ENCODE results near the gene GJC1.

Gene GJC1

DNA sequence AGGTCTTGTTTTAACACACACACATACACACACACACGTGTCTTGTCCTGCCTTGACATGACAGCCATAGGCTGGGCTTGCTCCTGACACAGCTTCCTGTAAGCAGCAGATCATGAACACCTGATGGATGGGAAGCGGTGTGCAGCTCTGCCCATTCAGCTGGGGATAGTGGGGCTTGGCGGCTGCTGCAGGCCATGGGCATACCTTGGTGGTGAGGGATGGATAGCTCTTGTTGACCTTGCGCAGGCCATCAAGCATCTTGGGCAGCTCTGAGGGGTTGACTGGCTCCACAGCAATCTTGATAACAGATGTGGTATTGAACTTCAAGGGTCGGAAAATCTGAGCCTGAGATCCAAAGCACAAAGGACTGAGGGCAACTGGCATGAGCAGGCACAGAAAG is 29.6 kb upstream of the GJC1 start:
- no peak for TF ChIP-seq ZFX (IDR thresholded peaks at IDR 0.05; ENCODE audit: borderline replicate concordance)
- TF ChIP-seq, protein P1, sequence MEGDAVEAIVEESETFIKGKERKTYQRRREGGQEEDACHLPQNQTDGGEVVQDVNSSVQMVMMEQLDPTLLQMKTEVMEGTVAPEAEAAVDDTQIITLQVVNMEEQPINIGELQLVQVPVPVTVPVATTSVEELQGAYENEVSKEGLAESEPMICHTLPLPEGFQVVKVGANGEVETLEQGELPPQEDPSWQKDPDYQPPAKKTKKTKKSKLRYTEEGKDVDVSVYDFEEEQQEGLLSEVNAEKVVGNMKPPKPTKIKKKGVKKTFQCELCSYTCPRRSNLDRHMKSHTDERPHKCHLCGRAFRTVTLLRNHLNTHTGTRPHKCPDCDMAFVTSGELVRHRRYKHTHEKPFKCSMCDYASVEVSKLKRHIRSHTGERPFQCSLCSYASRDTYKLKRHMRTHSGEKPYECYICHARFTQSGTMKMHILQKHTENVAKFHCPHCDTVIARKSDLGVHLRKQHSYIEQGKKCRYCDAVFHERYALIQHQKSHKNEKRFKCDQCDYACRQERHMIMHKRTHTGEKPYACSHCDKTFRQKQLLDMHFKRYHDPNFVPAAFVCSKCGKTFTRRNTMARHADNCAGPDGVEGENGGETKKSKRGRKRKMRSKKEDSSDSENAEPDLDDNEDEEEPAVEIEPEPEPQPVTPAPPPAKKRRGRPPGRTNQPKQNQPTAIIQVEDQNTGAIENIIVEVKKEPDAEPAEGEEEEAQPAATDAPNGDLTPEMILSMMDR (IDR thresholded peaks at IDR 0.05) = no peak
- no peak overlapping the region for H3K27ac ChIP-seq

DNA sequence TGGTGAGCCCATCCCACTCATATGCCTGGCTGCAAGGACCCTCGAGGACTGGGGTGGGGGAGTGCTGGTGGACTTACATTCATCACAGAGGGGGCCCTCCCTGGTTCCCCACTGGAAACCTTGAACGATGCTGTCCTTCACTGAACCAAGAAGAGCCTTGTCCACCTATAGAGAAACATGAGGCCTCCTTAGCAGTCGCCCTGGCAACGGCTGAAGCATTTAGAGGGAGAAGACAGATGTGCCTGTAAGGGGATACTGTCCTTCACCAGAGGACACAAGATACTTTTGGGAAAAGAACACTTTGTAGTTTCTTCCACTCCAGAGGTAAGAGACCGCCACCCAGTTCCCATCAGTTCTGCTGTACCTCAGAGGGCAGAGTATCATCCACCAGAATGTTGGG is 24.1 kb upstream of the GJC1 start:
- TF ChIP-seq, protein P1 (IDR thresholded peaks at IDR 0.05) = no peak
- no peak for TF ChIP-seq ZFX (IDR thresholded peaks at IDR 0.05; ENCODE audit: borderline replicate concordance)
- H3K27ac ChIP-seq = no peak overlapping the region

DNA sequence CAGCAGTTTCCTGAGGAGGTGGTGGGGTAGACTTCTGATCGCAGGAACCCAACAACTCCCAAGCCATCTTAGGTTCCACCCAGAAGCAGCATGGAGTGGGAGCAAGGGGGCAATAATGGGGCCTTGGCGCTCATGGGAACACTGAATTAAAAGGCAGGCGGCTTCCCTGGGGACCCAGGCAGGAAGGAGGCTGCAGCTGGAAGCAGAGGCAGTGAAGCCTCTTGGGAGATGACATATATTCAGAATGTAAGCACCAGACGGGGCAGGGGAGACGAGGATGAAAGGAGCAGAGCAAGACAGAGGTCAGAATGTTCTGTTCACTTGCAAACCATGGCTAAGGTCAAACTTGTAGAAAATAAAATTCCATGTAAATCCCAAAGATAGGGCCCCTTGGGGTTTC is 20.5 kb upstream of the GJC1 start:
- TF ChIP-seq, protein P1 (IDR thresholded peaks at IDR 0.05) = no peak
- TF ChIP-seq ZFX (IDR thresholded peaks at IDR 0.05; ENCODE audit: borderline replicate concordance) = no peak
- H3K27ac ChIP-seq = no peak overlapping the region

DNA sequence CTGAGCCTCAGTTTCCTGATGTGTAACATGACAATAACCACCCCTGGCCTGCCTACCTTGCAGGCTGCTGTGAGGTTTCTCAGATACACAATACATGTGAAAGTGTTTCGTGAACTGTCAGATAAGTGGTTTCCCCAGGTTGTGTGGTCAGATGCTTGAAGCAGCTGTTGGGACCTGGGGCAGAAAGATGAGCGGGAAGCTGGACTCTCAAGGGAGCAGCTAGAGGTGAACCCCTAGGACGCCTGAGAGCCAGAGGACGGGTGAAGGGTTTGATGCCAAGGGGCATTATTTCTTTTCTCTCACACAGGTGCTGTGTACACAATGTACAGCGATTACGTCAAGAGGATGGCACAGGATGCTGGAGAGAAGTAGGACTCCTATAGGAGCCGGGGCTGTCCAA is 19.9 kb upstream of the GJC1 start:
- H3K27ac ChIP-seq = no peak overlapping the region
- TF ChIP-seq ZFX (IDR thresholded peaks at IDR 0.05; ENCODE audit: borderline replicate concordance) = no peak
- TF ChIP-seq, protein P1 (IDR thresholded peaks at IDR 0.05) = no peak

DNA sequence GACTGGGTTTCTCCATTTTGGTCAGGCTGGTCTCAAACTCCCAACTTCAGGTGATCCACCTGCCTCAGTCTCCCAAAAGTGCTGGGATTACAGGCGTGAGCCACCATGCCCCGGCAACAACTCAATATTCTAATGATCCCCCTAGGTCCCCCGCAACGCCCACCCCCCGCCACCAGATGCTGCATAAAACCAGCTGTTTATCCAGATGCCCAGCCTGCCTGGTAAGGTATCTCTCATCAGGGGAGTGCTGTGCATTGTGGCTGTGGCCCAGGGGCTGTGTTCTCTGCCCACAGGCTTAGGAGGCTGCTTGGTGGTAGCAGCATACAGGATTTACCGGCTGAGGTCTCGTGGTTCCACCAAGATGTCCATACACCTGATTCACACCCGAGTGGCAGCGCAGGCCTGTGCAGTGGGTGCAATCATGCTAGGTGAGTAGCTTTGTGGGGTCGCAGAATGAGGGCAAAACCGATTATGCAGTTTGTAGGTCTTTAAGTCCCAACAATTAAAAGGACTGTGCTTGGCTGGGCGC is 18.9 kb upstream of the GJC1 start:
- TF ChIP-seq, protein P1 (IDR thresholded peaks at IDR 0.05) = no peak
- TF ChIP-seq ZFX (IDR thresholded peaks at IDR 0.05; ENCODE audit: borderline replicate concordance) = no peak
- H3K27ac ChIP-seq = no peak overlapping the region

DNA sequence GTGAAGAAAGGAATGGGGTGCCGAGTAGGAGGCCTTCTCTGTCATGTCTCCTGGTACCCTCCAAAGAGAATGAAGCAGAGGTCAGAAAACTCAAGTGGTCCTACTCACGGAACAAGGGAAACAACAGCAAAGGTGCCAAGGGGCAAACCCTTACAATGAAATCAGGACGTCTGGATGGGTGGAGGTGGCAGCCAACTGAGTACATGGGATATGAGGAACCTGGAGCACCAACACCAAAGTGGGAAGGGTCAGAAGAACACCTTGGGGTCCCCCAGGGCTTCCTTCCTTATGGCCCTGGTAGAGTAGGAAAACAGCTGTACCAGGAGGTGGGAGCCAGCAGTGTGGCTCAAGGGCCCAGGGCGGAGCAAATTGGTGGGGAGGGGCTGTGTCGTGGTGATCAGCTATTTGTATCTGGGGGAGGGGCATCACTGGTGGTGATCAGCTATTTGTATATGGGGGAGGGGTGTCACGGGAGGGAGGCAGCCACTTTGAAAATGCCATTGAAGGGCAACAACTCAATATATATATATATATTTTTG is 18.2 kb upstream of the GJC1 start:
- TF ChIP-seq ZFX (IDR thresholded peaks at IDR 0.05; ENCODE audit: borderline replicate concordance) = no peak
- TF ChIP-seq, protein P1 (IDR thresholded peaks at IDR 0.05) = no peak
- no peak overlapping the region for H3K27ac ChIP-seq

DNA sequence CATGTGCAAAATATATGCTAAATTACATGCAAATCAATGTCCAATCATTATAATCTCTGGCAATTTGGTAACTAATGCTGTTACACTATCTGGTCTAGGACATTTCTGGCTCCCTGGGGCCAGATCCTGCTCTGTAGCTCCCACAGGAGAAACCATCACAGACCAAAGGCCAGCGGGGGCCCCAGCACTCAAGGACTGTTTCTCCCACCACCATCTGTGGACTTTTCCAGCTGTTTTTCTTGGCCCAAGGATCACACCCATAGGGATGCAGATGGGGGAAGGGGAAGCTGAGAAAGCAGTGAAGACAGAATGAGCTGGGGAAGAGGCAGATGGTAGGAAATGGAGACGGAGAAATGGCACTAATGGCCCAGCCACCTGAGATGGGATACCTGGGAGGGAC is 17.5 kb upstream of the GJC1 start, which contains the start of gene HIGD1B:
Gene HIGD1B, plus strand, starts transcription at position 298 of the 400 bp plus-strand sequence. CDS start 270 bp downstream, outside the sequence.
- no peak within 1 kb of the TSS for H3K27ac ChIP-seq
- TF ChIP-seq ZFX (IDR thresholded peaks at IDR 0.05; ENCODE audit: borderline replicate concordance) = no peak
- TF ChIP-seq, protein P1 (IDR thresholded peaks at IDR 0.05) = no peak
